Stomach (tissue), 4 donors: Measurements from ENCODE around the gene NKX6-2.

Experiments
- CTCF ChIP-seq, 7 experiments: fragments of 450-650 bp in 4 of 7; fragments of 200-600 bp in 3 of 7; sonication (generic) in 3 of 7; IDR thresholded peaks; one replicate each; pipeline ENCODE4 v1.5.1; 2016 to 2019; ENCODE audit warnings: antibody characterized with exemption in 7 of 7, control low read depth in 2 of 7, mild to moderate bottlenecking in 1 of 7
- POLR2A ChIP-seq, 4 donors: fragments of 450-650 bp; IDR thresholded peaks; one replicate each; pipeline ENCODE4 v1.6.1; 2016; ENCODE audit warnings: antibody characterized with exemption in 4 of 4, control low read depth in 2 of 4, mild to moderate bottlenecking in 1 of 4, moderate library complexity in 1 of 4

GRCh38 chr10:132744839-132745238 is 41.1 kb downstream of the NKX6-2 start:
- TF ChIP-seq CTCF (IDR thresholded peaks at IDR 0.05) (no peak), POLR2A (IDR thresholded peaks at IDR 0.05) (no peak)
